DOHH2 (cell line): ENCODE data around the gene SRA1.
A peak's percentile ranks its signal among the peaks of the same experiment; 100 is the strongest.

ENCODE experiments used
- H3F3A ChIP-seq: fragments of 200-600 bp; sonication (generic), shearing (Covaris generic); 2 replicates; pipeline ENCODE4 v1.6.0; 2016; ENCODE audit warnings: antibody characterized with exemption, mild to moderate bottlenecking; ENCODE audit not compliant: control insufficient read depth, insufficient read depth
- H3K27ac ChIP-seq: fragments of 200-600 bp; sonication (generic); 2 replicates; pipeline ENCODE4 v1.5.1; 2014; ENCODE audit warnings: low read depth, mild to moderate bottlenecking, low read length, moderate library complexity
- H3K27me3 ChIP-seq: fragments of 200-600 bp; sonication (generic); 2 replicates; pipeline ENCODE4 v1.6.1; 2014; ENCODE audit warnings: mild to moderate bottlenecking, low read length, mixed read lengths; ENCODE audit not compliant: control insufficient read depth
- H3K36me3 ChIP-seq: fragments of 200-600 bp; sonication (generic); 2 replicates; pipeline ENCODE4 v1.6.1; 2014; ENCODE audit warnings: mild to moderate bottlenecking, low read length, moderate library complexity, mixed read lengths; ENCODE audit not compliant: control insufficient read depth
- H3K4me1 ChIP-seq: fragments of 200-600 bp; sonication (generic); 2 replicates; pipeline ENCODE4 v1.6.1; 2014; ENCODE audit warnings: mild to moderate bottlenecking, low read length, mixed read lengths; ENCODE audit not compliant: control insufficient read depth
- H3K4me2 ChIP-seq: fragments of 200-600 bp; sonication (generic); 2 replicates; pipeline ENCODE4 v1.6.0; 2014; ENCODE audit warnings: mild to moderate bottlenecking, low read length, moderate library complexity
- H3K4me3 ChIP-seq: fragments of 200-600 bp; sonication (generic); 2 replicates; pipeline ENCODE4 v1.5.1; 2014; ENCODE audit warnings: mild to moderate bottlenecking, low read length, mixed read lengths
- H3K79me2 ChIP-seq: fragments of 200-600 bp; sonication (generic); 2 replicates; pipeline ENCODE4 v1.6.1; 2014; ENCODE audit warnings: mild to moderate bottlenecking, low read length, mixed read lengths; ENCODE audit not compliant: control insufficient read depth
- H3K9me2 ChIP-seq: fragments of 200-600 bp; sonication (generic); replicated peaks from 2 replicates; pipeline ENCODE4 v1.6.1; 2014; ENCODE audit warnings: mild to moderate bottlenecking, low read length, mixed read lengths; ENCODE audit not compliant: control insufficient read depth
- H3K9me3 ChIP-seq: fragments of 200-600 bp; sonication (generic); 2 replicates; pipeline ENCODE4 v1.6.1; 2014; ENCODE audit warnings: antibody characterized with exemption, low read length, mixed read lengths; ENCODE audit not compliant: control insufficient read depth, insufficient read depth
- H4K20me1 ChIP-seq: fragments of 200-600 bp; sonication (generic); 2 replicates; pipeline ENCODE4 v1.6.0; 2014; ENCODE audit warnings: low read depth, mild to moderate bottlenecking, antibody characterized with exemption, low read length, moderate library complexity; ENCODE audit not compliant: control insufficient read depth, insufficient read depth
- CTCF ChIP-seq: fragments of 200-600 bp; sonication (generic); IDR thresholded peaks from one replicate; pipeline ENCODE4 v1.5.1; 2014; ENCODE audit warnings: antibody characterized with exemption, mild to moderate bottlenecking, low read depth, low read length; ENCODE audit not compliant: poor library complexity, severe bottlenecking
- EZH2phosphoT487 ChIP-seq: fragments of 200-600 bp; sonication (generic); IDR thresholded peaks from 2 replicates; pipeline ENCODE4 v1.6.1; 2017; ENCODE audit warnings: borderline replicate concordance, mild to moderate bottlenecking, antibody characterized with exemption, low read length, moderate library complexity, mixed read lengths

The SRA1 gene

GRCh38 chr5:140556438-140556837, 835 bp downstream of the SRA1 start:
- no peaks in the 10 kb centered on the region for H3K9me3 ChIP-seq
- peaks cover 48% of the 10 kb centered on the region for H3K79me2 ChIP-seq

GRCh38 chr5:140555747-140556312, 1.4 kb downstream of the SRA1 start:
- peak overlapping the region; percentile 81 for H3K4me2 ChIP-seq
- peaks cover 41% of the 10 kb centered on the region for H3K4me1 ChIP-seq
- H4K20me1 ChIP-seq = no peaks in the 10 kb centered on the region
- H3K4me3 ChIP-seq = peak overlapping the region; percentile 93
- H3K79me2 ChIP-seq = peaks cover 48% of the 10 kb centered on the region
- H3K27ac ChIP-seq = peak overlapping the region; percentile 47
- H3K9me3 ChIP-seq = no peaks in the 10 kb centered on the region
- TF ChIP-seq EZH2phosphoT487 (no peak), CTCF (no peak)
- no peaks in the 10 kb centered on the region for H3K9me2 ChIP-seq
- H3K27me3 ChIP-seq = no peaks in the 10 kb centered on the region
- peaks cover 57% of the 10 kb centered on the region for H3K36me3 ChIP-seq
- no peaks in the 10 kb centered on the region for H3F3A ChIP-seq

More at GRCh38 chr5:140556438-140556837, 835 bp downstream of the SRA1 start:
- TF ChIP-seq EZH2phosphoT487 = no peak
- no peak for TF ChIP-seq CTCF
- H3K4me3 ChIP-seq = peak overlapping the region; percentile 93
- H3K27ac ChIP-seq = peak overlapping the region; percentile 47
- no peaks in the 10 kb centered on the region for H3K9me2 ChIP-seq
- H3K4me1 ChIP-seq = peaks cover 41% of the 10 kb centered on the region
- H3K27me3 ChIP-seq = no peaks in the 10 kb centered on the region
- H3K4me2 ChIP-seq = peak overlapping the region; percentile 81
- H3K36me3 ChIP-seq = peaks cover 51% of the 10 kb centered on the region
- no peaks in the 10 kb centered on the region for H4K20me1 ChIP-seq
- H3F3A ChIP-seq = no peaks in the 10 kb centered on the region

- Histone ChIP-seq H3K9me3 (no peaks in the 10 kb centered on the region), H3K27me3 (no peaks in the 10 kb centered on the region), H3K36me3 (peaks cover 71% of the 10 kb centered on the region), H3K4me3 (no peak overlapping the region), H3F3A (no peaks in the 10 kb centered on the region; the same call in 1 of the 2 replicates), H3K4me1 (peaks cover 43% of the 10 kb centered on the region), H3K27ac (no peak overlapping the region), H3K9me2 (no peaks in the 10 kb centered on the region), H3K4me2 (peak overlapping the region; percentile 8), H3K79me2 (peaks cover 48% of the 10 kb centered on the region), H4K20me1 (no peaks in the 10 kb centered on the region)
- no peak for TF ChIP-seq EZH2phosphoT487
Observed at GRCh38 chr5:140554454-140554853, 2.8 kb downstream of the SRA1 start.

- peaks cover 51% of the 10 kb centered on the region for H3K4me1 ChIP-seq
- no peaks in the 10 kb centered on the region for H3K27me3 ChIP-seq
- H4K20me1 ChIP-seq = no peaks in the 10 kb centered on the region
- H3K27ac ChIP-seq = no peak overlapping the region
- TF ChIP-seq CTCF (no peak), EZH2phosphoT487 (no peak)
- H3F3A ChIP-seq = no peaks in the 10 kb centered on the region; the same call in 1 of the 2 replicates
- no peak overlapping the region for H3K4me3 ChIP-seq
- peaks cover 50% of the 10 kb centered on the region for H3K79me2 ChIP-seq
- H3K9me2 ChIP-seq = no peaks in the 10 kb centered on the region
- H3K9me3 ChIP-seq = no peaks in the 10 kb centered on the region
- peaks cover 78% of the 10 kb centered on the region for H3K36me3 ChIP-seq
- peak overlapping the region; percentile 7; the same call in 1 of the 2 replicates for H3K4me2 ChIP-seq
Observed at GRCh38 chr5:140553657-140554056, 3.6 kb downstream of the SRA1 start.
